Duodenal mucosa (tissue), 2 donors: ENCODE data around the gene ISLR.
"Not testable (repeated sequence)": the region's sequence is repeated elsewhere in the genome, so short reads cannot be mapped to it uniquely, and the experiment has no call there.

Experiments
- H3K27ac ChIP-seq: one replicate; pipeline ENCODE4 v1.7.0; 2013; ENCODE audit warnings: low read depth, low read length
- H3K27me3 ChIP-seq, 2 donors: one replicate each; pipeline ENCODE4 v1.7.0; 2013; ENCODE audit warnings: low read length in 2 of 2, control low read depth in 1 of 2; ENCODE audit not compliant: insufficient read depth in 2 of 2, control insufficient read depth in 1 of 2
- H3K36me3 ChIP-seq, 2 donors: one replicate each; pipeline ENCODE4 v1.7.0; 2013; ENCODE audit warnings: low read length in 2 of 2, control low read depth in 1 of 2; ENCODE audit not compliant: insufficient read depth in 2 of 2, control insufficient read depth in 1 of 2
- H3K4me1 ChIP-seq, 2 donors: one replicate each; pipeline ENCODE4 v1.7.0; 2013; ENCODE audit warnings: low read length in 2 of 2, control low read depth in 1 of 2; ENCODE audit not compliant: insufficient read depth in 2 of 2, control insufficient read depth in 1 of 2
- H3K4me3 ChIP-seq, 2 donors: one replicate each; pipeline ENCODE4 v1.7.0; 2013; ENCODE audit warnings: low read length in 2 of 2, low read depth in 1 of 2
- H3K9ac ChIP-seq, 2 donors: one replicate each; pipeline ENCODE4 v1.7.0; 2013; ENCODE audit warnings: low read length in 2 of 2, low read depth in 1 of 2
- H3K9me3 ChIP-seq, 2 donors: one replicate each; pipeline ENCODE4 v1.7.0; 2013; ENCODE audit warnings: low read length in 2 of 2, control low read depth in 1 of 2; ENCODE audit not compliant: control insufficient read depth in 1 of 2

ISLR gene

GRCh38 chr15:74158855-74159650 lies 14.5 kb upstream of the ISLR start:
- Histone ChIP-seq H3K27ac (no peak overlapping the region), H3K9me3 (no peaks in the 10 kb centered on the region), H3K4me1 (peaks cover 0 to 9% of the 10 kb centered on the region in 2 donors), H3K4me3 (no peak overlapping the region), H3K36me3 (no peaks in the 10 kb centered on the region), H3K27me3 (no peaks in the 10 kb centered on the region), H3K9ac (no peak overlapping the region)

GRCh38 chr15:74159773-74160172 lies 13.7 kb upstream of the ISLR start:
- H3K4me1 ChIP-seq = peaks cover 0 to 9% of the 10 kb centered on the region in 2 donors
- no peaks in the 10 kb centered on the region for H3K27me3 ChIP-seq
- no peak overlapping the region for H3K27ac ChIP-seq
- H3K36me3 ChIP-seq = no peaks in the 10 kb centered on the region
- no peak overlapping the region for H3K9ac ChIP-seq
- no peaks in the 10 kb centered on the region for H3K9me3 ChIP-seq
- no peak overlapping the region for H3K4me3 ChIP-seq

- H3K36me3 ChIP-seq, H3K9ac ChIP-seq, H3K4me1 ChIP-seq, H3K27ac ChIP-seq, H3K4me3 ChIP-seq, H3K9me3 ChIP-seq, H3K27me3 ChIP-seq: not testable (repeated sequence)
These were observed 13.1 kb upstream of the ISLR start for GRCh38 chr15:74160390-74160789.

GRCh38 chr15:74162195-74162536 lies 11.3 kb upstream of the ISLR start:
- H3K36me3 ChIP-seq, H3K4me3 ChIP-seq, H3K9me3 ChIP-seq, H3K27me3 ChIP-seq, H3K27ac ChIP-seq, H3K4me1 ChIP-seq, H3K9ac ChIP-seq: not testable (repeated sequence)

- H3K9me3 ChIP-seq = no peaks in the 10 kb centered on the region
- H3K27me3 ChIP-seq = no peaks in the 10 kb centered on the region
These were observed 8.0 kb upstream of the ISLR start for GRCh38 chr15:74165461-74165860.

GRCh38 chr15:74167891-74168331 lies 5.6 kb upstream of the ISLR start:
- no peaks in the 10 kb centered on the region for H3K9me3 ChIP-seq
- H3K27ac ChIP-seq = no peak overlapping the region
- H3K36me3 ChIP-seq = no peaks in the 10 kb centered on the region
- no peak overlapping the region for H3K9ac ChIP-seq
- H3K27me3 ChIP-seq = no peaks in the 10 kb centered on the region
- no peak overlapping the region for H3K4me3 ChIP-seq
- H3K4me1 ChIP-seq = peaks cover 0 to 6% of the 10 kb centered on the region in 2 donors

More at GRCh38 chr15:74165461-74165860, 8.0 kb upstream of the ISLR start:
- no peak overlapping the region for H3K4me3 ChIP-seq
- no peak overlapping the region for H3K27ac ChIP-seq
- no peak overlapping the region for H3K9ac ChIP-seq
- no peaks in the 10 kb centered on the region for H3K4me1 ChIP-seq
- no peaks in the 10 kb centered on the region for H3K36me3 ChIP-seq

- Histone ChIP-seq H3K27ac (no peak overlapping the region), H3K27me3 (no peaks in the 10 kb centered on the region), H3K9ac (no peak overlapping the region), H3K4me3 (no peak overlapping the region), H3K9me3 (no peaks in the 10 kb centered on the region), H3K36me3 (no peaks in the 10 kb centered on the region), H3K4me1 (peaks cover 0 to 6% of the 10 kb centered on the region in 2 donors)
These were observed 4.8 kb upstream of the ISLR start for GRCh38 chr15:74168711-74169126.

GRCh38 chr15:74170071-74170844 lies 3.3 kb upstream of the ISLR start:
- no peaks in the 10 kb centered on the region for H3K36me3 ChIP-seq
- no peaks in the 10 kb centered on the region for H3K27me3 ChIP-seq
- no peak overlapping the region for H3K27ac ChIP-seq
- no peak overlapping the region for H3K4me3 ChIP-seq
- no peak overlapping the region for H3K9ac ChIP-seq
- H3K4me1 ChIP-seq = peaks cover 0 to 6% of the 10 kb centered on the region in 2 donors
- no peaks in the 10 kb centered on the region for H3K9me3 ChIP-seq

GRCh38 chr15:74170875-74171578 lies 2.5 kb upstream of the ISLR start:
- no peak overlapping the region for H3K4me3 ChIP-seq
- no peak overlapping the region for H3K9ac ChIP-seq
- H3K9me3 ChIP-seq = no peaks in the 10 kb centered on the region
- no peak overlapping the region for H3K27ac ChIP-seq
- H3K4me1 ChIP-seq = peaks cover 0 to 6% of the 10 kb centered on the region in 2 donors
- H3K27me3 ChIP-seq = no peaks in the 10 kb centered on the region
- no peaks in the 10 kb centered on the region for H3K36me3 ChIP-seq

GRCh38 chr15:74171965-74172541 lies 1.5 kb upstream of the ISLR start:
- Histone ChIP-seq H3K4me1 (peaks cover 0 to 6% of the 10 kb centered on the region in 2 donors), H3K9me3 (no peaks in the 10 kb centered on the region), H3K27ac (no peak overlapping the region), H3K27me3 (no peaks in the 10 kb centered on the region), H3K36me3 (no peaks in the 10 kb centered on the region), H3K9ac (no peak overlapping the region), H3K4me3 (no peak overlapping the region)
